T47D (cell line): Measurements from ENCODE around the gene RECK.

Experiments used
- DNase-seq, 2 experiments: peaks; one replicate each; pipeline versions ENCODE4 v3.0.0 to v3.0.0-alpha.2; 2011 to 2012; ENCODE audit warnings: low read depth in 1 of 2, low spot score in 1 of 2
- JUND ChIP-seq: IDR thresholded peaks from 2 replicates; pipeline ENCODE4 v1.6.1; 2012; ENCODE audit warnings: low read depth
- in situ Hi-C: cut with HindIII; loops from 2 replicates; pipeline ENCODE4 v1.10.0; 2016; ENCODE audit warnings: low sequenced_read_pairs, low pct_unique_long_range_greater_than_20kb

RECK gene

DNA sequence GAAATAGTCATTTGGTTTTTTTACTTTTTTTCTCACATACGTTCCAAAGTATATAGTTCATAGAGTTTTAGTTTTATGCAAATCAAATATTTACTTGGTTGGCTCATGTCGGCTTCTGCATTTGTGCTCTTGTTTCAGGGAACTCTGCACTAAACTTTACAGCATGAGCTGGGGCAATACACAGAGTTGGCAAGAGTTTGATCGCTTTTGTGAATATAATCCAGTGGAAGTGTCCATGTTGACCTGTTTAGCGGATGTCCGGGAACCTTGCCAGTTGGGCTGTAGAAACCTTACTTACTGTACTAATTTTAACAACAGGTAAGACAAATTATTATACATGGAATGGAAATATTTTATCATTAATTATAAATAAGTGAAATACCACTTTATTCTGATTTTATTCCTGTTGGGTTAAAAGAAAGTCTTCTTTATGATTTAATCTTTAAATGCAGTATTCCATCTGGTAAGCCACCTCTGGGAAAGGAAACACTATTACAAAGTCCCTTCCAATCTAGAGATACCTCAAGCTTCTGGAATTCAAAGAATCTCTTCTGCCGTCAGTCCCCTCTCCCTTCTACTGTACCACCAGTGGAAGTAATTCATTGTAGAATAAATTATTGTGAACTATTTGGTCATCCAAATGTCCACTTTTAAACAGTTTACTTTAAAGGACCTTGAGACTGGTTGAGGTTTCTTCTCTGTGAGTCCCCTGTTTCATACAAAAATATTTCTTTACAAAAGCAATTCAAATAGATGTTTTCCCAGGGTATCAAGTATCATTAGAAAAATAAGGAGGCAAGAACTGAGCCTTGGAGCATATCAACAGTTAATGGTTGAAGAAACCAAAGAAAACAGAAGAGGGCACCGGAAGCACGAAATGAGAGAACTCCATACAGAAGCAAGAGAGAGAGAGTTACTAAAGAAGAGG lies 54.6 kb downstream of the RECK start:
- DNase-seq = no peak
- in situ Hi-C loops = no loop called here
- no peak for TF ChIP-seq JUND

DNA sequence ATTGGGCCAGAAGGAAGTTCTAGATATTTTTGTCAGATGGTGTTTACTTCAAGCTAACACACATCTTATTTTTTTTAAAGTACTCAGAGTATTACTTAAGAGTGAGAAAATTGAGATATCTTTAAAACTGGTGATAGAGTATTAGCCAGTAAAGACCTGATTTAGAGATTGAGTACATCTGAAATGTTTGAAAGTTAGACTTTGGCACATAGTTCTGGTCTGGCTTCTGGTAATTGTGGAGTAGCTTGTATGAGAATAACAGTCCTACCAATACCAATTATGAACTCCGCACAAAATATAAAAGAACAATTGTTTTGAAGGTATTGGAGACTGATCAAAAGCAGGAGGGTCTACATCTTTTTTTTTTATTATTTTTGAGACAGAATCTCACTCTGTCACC lies 55.3 kb downstream of the RECK start:
- no peak for TF ChIP-seq JUND
- in situ Hi-C loops = no loop called here
- DNase-seq = no peak

DNA sequence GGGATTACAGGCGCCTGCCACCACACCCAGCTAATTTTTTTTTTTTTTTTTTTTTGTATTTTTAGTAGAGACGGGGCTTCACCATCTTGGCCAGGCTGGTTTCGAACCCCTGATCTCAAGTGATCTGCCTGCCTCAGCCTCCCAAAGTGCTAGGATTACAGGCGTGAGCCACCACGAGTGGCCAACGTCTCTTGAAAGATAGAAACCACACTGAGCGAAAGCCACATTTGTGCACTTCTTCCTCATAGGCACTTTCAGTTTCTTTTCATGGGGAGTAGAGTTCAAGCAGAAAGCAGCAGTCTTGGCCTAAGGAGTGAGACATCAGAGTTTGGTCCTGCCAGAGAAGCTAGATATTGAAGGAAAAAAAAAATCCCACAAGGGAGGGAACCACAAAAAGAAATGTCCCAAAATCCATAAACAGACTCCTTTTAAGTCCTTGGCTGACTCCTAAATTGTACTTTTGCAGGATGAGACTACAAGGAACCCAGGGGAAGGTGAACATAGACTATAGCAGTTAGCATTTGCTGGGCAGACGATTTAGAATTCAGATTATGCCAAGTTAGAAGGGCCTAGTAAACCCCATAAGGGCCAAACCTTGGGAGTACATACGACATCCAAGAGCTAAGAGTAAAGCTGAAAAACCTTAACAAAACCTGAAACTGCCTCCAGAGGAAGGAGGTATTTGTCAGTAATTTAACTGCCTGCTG lies 55.9 kb downstream of the RECK start:
- no peak for TF ChIP-seq JUND
- in situ Hi-C loops = no loop called here
- no peak for DNase-seq

DNA sequence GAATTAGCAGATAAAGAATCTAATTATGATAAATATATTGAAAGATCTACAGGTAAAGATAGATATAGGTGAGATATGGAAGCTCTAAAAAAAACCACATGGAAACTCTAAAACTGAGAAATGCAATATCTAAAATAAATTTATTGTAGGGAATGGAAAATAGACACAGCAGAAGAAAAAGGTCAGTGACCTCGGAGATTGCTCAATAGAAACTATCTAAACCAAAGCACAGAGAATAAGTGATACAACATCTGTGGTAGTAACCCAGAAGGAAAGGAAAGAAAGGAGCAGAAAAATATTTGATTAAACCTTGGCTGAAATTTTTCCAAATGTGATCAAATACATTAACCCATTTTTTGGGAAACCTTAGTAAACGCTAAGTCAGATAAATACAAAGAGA lies 56.7 kb downstream of the RECK start:
- in situ Hi-C loops = no loop called here
- TF ChIP-seq JUND = no peak
- no peak for DNase-seq

DNA sequence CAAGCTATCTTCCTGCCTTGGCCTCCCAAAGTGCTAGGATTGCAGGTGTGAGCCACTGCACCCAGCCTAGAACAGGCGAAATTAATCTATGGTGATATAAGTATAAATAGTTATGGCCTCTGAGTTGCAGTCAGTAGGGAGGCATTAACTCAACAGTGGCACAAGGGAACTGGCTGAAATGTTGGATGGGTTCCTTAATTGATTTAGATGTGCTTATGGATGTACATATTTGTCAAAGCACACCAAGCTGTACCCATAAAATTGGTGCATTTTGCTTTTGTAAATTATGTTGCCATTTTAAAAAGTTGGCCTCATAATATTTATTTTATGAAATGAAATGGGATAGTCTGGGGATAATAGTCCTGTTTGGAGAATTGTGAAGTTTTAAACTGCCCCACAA lies 63.0 kb downstream of the RECK start:
- in situ Hi-C loops = no loop called here
- no peak for TF ChIP-seq JUND
- DNase-seq = no peak

DNA sequence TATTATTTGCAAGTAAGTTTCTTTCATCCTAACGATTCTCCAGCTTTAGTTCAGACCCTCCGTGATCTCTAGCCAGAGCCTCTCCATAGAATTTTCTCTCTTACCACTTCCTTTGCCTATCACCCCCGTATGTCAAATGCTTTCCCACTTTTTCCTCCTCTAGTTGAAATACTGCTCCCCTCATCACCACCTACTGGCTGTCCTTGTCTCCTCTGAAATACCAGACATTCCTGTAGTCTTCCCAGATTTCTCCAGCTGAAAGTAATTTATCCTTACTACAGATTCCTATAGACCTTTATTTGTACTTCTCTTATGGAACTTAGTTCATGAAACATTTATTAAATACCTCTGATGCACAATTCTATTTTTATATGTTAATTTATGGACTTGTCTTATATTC lies 63.8 kb downstream of the RECK start:
- in situ Hi-C loops = no loop called here
- DNase-seq = no peak
- no peak for TF ChIP-seq JUND

DNA sequence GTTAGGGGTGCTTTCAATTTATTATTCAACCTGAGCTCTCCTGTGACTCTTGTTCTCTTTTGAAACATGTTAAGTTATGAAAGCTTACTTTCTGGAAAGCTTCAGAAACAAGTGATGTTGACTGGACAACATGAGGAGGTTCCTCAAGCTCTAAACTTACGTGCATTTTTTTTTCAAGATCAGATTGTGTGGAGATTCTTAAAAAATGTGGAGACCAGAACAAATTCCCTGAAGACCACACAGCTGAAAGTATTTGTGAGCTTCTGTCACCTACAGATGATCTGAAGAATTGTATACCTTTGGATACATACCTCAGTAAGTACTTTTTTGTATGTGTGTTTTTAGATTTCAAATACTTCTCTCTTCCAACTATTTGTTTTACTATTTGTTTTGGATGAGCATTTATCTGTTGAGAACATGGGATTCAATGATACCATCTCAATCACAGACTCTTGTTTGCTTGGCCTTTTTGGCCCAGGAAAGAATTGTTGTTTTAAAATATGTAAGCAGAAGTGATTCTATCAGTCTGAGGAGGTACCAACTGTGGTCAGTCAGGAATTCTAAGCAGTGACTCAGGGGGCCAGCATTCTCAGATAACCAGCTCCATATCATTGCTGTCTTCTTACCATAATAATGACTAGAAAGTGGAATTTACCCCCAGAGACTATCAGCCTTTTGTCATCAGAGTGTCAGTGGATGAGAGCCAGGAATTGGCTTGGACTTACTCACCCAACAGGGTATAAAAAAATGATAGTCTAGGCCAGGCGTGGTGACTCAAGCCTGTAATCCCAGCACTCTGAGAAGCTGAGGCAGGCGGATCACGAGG lies 65.4 kb downstream of the RECK start:
- TF ChIP-seq JUND = no peak
- DNase-seq = peak in 1 of 2 experiments; percentile 8
- in situ Hi-C loops = no loop called here

DNA sequence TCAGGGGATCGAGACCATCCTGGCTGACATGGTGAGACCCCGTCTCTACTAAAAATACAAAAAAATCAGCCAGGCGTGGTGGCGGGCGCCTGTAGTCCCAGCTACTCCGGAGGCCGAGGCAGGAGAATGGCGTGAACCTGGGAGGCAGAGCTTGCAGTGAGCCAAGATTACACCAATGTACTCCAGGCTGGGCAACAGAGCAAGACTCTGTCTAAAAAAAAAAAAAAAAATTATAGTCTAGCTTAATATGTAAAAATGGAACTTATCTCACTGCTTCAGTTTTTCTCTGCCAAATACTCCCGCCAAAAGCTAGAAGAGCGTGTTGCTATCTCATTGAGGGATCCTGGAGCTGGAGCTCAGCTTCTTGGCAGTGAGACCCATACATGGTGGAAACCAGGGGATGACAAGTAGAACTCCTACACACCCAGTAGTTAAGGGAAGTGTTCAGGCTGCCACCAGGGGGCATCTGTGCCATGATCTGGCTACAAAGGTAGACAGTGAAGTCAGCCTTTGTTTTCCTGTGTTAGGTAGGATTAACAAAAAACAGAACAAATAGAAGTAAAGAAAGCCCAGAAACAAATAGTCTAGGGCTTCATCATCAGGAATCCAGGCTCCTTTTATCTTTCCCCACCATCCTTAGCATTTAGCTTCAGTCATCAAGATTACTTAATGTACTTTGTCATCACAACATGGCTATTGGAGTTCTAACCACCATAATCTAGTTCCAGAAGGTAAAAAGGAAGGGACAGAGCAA lies 66.2 kb downstream of the RECK start:
- DNase-seq = peak; percentile 21 to 76
- in situ Hi-C loops = no loop called here
- TF ChIP-seq JUND = no peak

DNA sequence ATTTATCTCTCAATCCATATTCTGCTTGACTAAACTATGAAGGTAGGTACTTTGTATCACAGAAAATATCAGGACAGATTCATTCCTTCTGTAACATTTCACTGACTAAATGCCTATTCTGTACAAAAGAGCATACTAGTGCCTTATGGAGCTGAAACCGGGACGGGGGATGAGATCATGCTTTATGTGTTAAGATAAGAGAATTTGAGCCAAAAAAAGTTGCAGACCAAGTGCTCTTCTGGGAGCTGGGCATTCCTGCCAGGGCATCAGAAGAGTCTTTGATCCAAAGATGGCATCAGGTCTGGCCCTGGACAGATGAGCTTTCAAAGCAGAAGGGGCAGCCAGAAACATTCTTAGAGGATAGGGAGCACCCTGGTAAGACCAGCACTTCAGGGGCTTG lies 72.4 kb downstream of the RECK start:
- no peak for DNase-seq
- no peak for TF ChIP-seq JUND
- in situ Hi-C loops = no loop called here

DNA sequence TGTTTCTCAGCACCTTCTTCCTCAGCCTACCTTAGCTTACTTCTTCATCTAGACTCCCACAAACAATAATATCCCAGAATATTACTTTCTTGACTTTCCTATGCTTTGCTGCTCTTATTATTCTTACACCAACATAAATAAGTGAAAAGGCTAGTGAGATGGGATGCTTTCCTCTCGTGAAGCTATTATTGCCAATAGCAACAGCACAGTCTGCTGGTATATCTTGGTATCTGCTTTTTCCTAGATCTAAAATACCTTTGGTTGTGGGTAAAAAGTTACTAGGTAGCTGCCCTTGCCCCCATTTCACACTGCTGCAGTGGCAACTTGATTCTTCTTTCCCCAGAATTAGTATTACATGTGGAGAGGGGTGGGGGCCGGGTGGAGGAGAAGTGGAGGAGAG lies 73.7 kb downstream of the RECK start:
- DNase-seq = no peak
- TF ChIP-seq JUND = no peak
- in situ Hi-C loops = no loop called here

DNA sequence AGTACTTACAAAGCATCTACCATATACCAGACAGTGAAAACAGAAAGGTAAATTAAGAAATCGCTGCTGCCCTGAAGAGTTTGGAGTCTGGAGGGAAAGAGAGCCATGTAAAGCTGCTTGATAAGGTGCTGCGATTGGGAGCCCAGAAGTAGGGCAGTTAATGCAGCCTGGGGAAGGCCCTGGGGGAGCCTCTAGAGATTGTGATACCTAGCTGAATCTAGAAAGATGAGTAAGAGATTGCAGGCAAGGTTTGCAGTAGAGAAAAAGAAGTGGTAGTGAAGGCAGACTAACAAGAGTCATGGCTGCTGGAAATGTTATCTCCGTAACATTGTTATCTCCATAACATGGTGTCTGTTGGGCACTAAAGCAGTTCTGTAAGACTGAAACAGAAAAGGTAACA lies 75.8 kb downstream of the RECK start:
- in situ Hi-C loops = no loop called here
- TF ChIP-seq JUND = no peak

DNA sequence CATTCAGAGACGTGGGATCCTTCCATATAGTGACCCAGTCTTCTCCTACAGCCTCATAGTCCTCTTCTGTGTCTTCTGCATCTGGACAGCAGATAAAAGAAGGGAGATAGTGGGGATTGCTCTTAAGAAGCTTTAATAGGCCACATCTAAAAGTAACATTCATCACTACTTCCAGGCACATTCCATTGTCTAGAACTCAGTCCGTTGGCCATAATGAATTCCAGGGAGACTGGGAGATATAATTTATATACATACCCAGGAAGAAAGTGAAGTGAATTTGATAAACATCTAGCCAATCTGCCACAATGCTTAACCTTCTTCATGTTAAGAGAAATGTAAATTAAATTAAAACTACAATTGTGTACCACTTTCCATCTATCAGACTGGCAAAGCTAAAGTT lies 77.3 kb downstream of the RECK start:
- TF ChIP-seq JUND = no peak
- no peak for DNase-seq
- in situ Hi-C loops = no loop called here

More for the DNA sequence above, 75.8 kb downstream of the RECK start:
- no peak for DNase-seq
